Fibroblast of lung (primary cell): Measurements from ENCODE around the gene PIH1D1. TPM values are rescaled to one million over a fixed set of nuclear protein-coding genes. Genes with fewer than 3 reads are reported as not detected.

Experiments used
- DNase-seq, 2 donors: peaks; one replicate each; pipeline versions ENCODE4 v3.0.0 to v3.0.0-alpha.2; 2010; ENCODE audit warnings: low read depth in 2 of 2
- H2AFZ ChIP-seq: 2 replicates; pipeline ENCODE4 v1.5.1; 2012; ENCODE audit warnings: low read length, control low read depth, inconsistent platforms
- H3K27ac ChIP-seq: 2 replicates; pipeline ENCODE4 v1.5.1; 2011; ENCODE audit warnings: low read length, control low read depth; ENCODE audit not compliant: insufficient read depth
- H3K27me3 ChIP-seq: 2 replicates; pipeline ENCODE4 v1.5.1; 2011; ENCODE audit warnings: mild to moderate bottlenecking, low read length; ENCODE audit not compliant: control insufficient read depth, insufficient read depth
- H3K36me3 ChIP-seq: 2 replicates; pipeline ENCODE4 v1.5.1; 2011; ENCODE audit warnings: low read length; ENCODE audit not compliant: control insufficient read depth, insufficient read depth
- H3K4me1 ChIP-seq: 2 replicates; pipeline ENCODE4 v1.5.1; 2011; ENCODE audit warnings: low read length; ENCODE audit not compliant: control insufficient read depth, insufficient read depth; ENCODE audit errors: extremely low read depth
- H3K4me2 ChIP-seq: 2 replicates; pipeline ENCODE4 v1.5.1; 2011; ENCODE audit warnings: low read length, control low read depth; ENCODE audit not compliant: insufficient read depth; ENCODE audit errors: extremely low read depth
- H3K4me3 ChIP-seq, 4 experiments: fragments of 200-600 bp in 1 of 4; sonication (generic) in 1 of 4; replicated peaks in 1 of 4; 2 replicates each; pipeline ENCODE4 v1.5.1; 2011 to 2016; ENCODE audit warnings: low read length in 4 of 4, low read depth in 3 of 4, mild to moderate bottlenecking in 3 of 4, control low read depth in 2 of 4, inconsistent platforms in 1 of 4, mixed read lengths in 1 of 4; ENCODE audit not compliant: insufficient read depth in 1 of 4; ENCODE audit errors: control extremely low read depth in 1 of 4
- H3K79me2 ChIP-seq: 2 replicates; pipeline ENCODE4 v1.5.1; 2012; ENCODE audit warnings: mild to moderate bottlenecking, low read length, inconsistent platforms; ENCODE audit not compliant: control insufficient read depth, insufficient read depth
- H3K9ac ChIP-seq: 2 replicates; pipeline ENCODE4 v1.5.1; 2011; ENCODE audit warnings: mild to moderate bottlenecking, low read length, control low read depth; ENCODE audit not compliant: insufficient read depth
- H3K9me3 ChIP-seq: 2 replicates; pipeline ENCODE4 v1.5.1; 2012; ENCODE audit warnings: low read depth, low read length; ENCODE audit not compliant: control insufficient read depth, insufficient read depth
- H4K20me1 ChIP-seq: 2 replicates; pipeline ENCODE4 v1.5.1; 2011; ENCODE audit warnings: low read length; ENCODE audit not compliant: control insufficient read depth, insufficient read depth; ENCODE audit errors: extremely low read depth
- EZH2 ChIP-seq: IDR thresholded peaks from 2 replicates; pipeline ENCODE4 v1.5.1; 2012; ENCODE audit warnings: low read length, control low read depth, mild to moderate bottlenecking; ENCODE audit errors: missing control alignments
- polyA plus RNA-seq, 2 donors: library from polyadenylated mRNA; depleted of rRNA in 1 of 2; stranded (reverse) in 1 of 2; unstranded in 1 of 2; fragments of >200 nt; gene quantifications; 2 replicates each; pipeline ENCODE4 v1.2.1, GENCODE V29; 2011 to 2012; ENCODE audit warnings: missing spikeins in 1 of 2
- total RNA-seq: library from RNA; depleted of rRNA; stranded (reverse); fragments of >200 nt; gene quantifications from 2 replicates; pipeline ENCODE4 v1.2.1, GENCODE V29; 2014
- TF ChIP-seq, protein P1 (sequence below), 2 donors: IDR thresholded peaks in 1 of 2; conservative IDR thresholded peaks in 1 of 2; 1 replicate in 1 of 2; 2 replicates in 1 of 2; pipeline ENCODE4 v1.5.1; 2011 to 2012; ENCODE audit warnings: low read length in 2 of 2, control low read depth in 1 of 2, inconsistent platforms in 1 of 2, low read depth in 1 of 2, mild to moderate bottlenecking in 1 of 2

PIH1D1 gene
- total and polyA plus RNA-seq, 2 donors (not counting 1 experiment from before 2014, with no cell fraction given): 53.8 to 94.5 TPM

DNA sequence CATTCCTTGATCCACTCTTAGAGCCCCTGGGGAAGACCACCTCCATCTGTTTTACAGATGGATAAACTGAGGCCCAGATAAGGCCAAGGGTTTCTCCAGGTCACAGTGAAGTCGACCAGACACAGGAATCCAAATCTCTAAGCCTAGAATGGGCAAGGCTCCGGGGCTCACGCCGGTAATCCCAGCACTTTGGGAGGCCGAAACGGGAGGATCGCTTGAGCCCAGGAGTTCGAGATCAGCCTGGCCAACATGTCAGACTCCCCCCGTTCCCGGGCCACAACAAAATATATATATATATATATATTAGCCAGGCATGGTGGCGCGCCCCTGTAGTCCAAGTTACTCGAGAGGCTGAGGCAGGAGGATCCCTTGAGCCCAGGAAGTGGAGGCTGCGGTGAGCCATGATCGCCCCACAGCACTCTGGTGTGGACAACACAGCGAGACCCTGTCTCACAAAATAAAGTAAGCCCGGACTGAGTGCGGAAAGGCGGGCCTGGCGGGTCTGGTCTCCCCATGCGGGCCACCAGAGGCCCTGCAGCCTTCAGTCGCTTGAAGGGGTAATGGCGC, 35.2 kb upstream of the PIH1D1 start:
- no peak overlapping the region for H3K4me3 ChIP-seq
- H2AFZ ChIP-seq: peak overlapping the region; percentile 49
- peaks cover 23% of the 10 kb centered on the region for H3K36me3 ChIP-seq
- no peak for DNase-seq
- H3K9me3 ChIP-seq: no peaks in the 10 kb centered on the region
- peaks cover 4% of the 10 kb centered on the region for H4K20me1 ChIP-seq
- H3K27ac ChIP-seq: no peak overlapping the region
- H3K27me3 ChIP-seq: no peaks in the 10 kb centered on the region
- no peak overlapping the region for H3K4me2 ChIP-seq
- H3K9ac ChIP-seq: no peak overlapping the region
- no peak for TF ChIP-seq EZH2
- TF ChIP-seq, protein P1, sequence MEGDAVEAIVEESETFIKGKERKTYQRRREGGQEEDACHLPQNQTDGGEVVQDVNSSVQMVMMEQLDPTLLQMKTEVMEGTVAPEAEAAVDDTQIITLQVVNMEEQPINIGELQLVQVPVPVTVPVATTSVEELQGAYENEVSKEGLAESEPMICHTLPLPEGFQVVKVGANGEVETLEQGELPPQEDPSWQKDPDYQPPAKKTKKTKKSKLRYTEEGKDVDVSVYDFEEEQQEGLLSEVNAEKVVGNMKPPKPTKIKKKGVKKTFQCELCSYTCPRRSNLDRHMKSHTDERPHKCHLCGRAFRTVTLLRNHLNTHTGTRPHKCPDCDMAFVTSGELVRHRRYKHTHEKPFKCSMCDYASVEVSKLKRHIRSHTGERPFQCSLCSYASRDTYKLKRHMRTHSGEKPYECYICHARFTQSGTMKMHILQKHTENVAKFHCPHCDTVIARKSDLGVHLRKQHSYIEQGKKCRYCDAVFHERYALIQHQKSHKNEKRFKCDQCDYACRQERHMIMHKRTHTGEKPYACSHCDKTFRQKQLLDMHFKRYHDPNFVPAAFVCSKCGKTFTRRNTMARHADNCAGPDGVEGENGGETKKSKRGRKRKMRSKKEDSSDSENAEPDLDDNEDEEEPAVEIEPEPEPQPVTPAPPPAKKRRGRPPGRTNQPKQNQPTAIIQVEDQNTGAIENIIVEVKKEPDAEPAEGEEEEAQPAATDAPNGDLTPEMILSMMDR (conservative IDR thresholded peaks at IDR 0.05 in 1 of 2, IDR thresholded peaks at IDR 0.05 in 1 of 2; ENCODE audit: low read depth in 1 of 2, low read length in 2 of 2): no peak
- H3K79me2 ChIP-seq: peaks cover 40% of the 10 kb centered on the region
- peaks cover 10% of the 10 kb centered on the region for H3K4me1 ChIP-seq

DNA sequence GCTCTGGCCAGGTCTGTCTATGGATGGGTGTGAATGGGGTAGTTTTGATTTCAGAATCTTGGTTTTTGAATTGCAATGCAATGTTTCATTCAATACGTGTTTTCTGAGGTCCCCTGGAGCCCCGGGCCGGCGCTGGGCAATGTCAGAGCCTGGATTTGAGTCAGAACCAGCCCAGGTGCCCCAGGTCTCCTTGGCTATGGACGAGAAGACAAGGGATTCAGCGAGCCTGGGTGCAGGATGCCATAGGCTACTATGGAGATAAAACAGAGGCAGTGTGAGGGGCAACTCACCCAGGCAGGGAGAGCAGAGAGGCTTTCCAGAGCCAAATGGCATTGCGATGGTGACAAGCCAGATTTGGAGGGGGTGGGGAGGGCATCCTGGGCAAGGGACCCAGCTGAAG, 34.6 kb upstream of the PIH1D1 start:
- Histone ChIP-seq H3K27ac (no peak overlapping the region), H3K4me1 (peaks cover 10% of the 10 kb centered on the region), H3K27me3 (no peaks in the 10 kb centered on the region), H3K9ac (no peak overlapping the region), H3K4me3 (no peak overlapping the region), H3K4me2 (no peak overlapping the region), H3K36me3 (peaks cover 19% of the 10 kb centered on the region), H2AFZ (no peak overlapping the region), H3K9me3 (no peaks in the 10 kb centered on the region), H3K79me2 (peaks cover 38% of the 10 kb centered on the region), H4K20me1 (peaks cover 4% of the 10 kb centered on the region)
- TF ChIP-seq, protein P1 (conservative IDR thresholded peaks at IDR 0.05 in 1 of 2, IDR thresholded peaks at IDR 0.05 in 1 of 2; ENCODE audit: low read depth in 1 of 2, low read length in 2 of 2): no peak
- no peak for TF ChIP-seq EZH2
- DNase-seq: no peak

DNA sequence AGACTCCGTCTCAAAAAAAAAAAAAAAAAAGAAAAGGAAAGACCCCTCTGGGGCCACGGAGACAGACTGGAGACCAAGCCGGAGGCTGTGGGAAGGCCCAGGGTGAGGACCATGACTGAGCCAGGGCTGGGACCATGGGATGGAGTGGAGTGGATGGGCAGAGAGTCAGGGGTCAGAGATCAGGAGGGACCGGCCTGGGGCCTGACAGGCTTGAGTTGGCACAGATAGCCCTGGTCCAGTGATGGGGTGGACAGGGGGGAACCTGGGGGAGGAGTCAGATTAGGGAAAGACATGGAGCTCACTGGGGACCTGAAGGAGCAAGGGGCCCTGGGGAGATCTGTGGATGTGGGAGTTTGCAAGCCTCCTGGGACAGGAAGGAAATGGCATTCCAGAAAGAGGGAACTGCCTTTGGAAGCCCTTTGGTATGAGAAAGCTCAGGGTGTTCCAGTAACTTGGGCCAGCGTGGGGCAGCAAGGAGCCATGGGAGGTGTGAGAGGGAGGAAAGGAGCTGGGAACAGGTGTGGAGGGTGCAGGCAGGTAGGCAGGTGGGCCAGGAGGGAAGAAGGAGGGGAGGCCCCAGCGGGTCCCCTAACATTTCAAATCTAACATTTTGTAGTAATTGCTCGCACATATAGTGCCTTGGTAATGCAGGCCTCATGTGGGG, 29.5 kb upstream of the PIH1D1 start:
- Histone ChIP-seq H3K27ac (no peak overlapping the region), H3K4me2 (no peak overlapping the region), H3K79me2 (no peaks in the 10 kb centered on the region), H3K4me1 (no peaks in the 10 kb centered on the region), H3K36me3 (no peaks in the 10 kb centered on the region), H4K20me1 (no peaks in the 10 kb centered on the region), H3K9me3 (no peaks in the 10 kb centered on the region), H3K4me3 (no peak overlapping the region), H3K27me3 (no peaks in the 10 kb centered on the region), H2AFZ (no peak overlapping the region), H3K9ac (no peak overlapping the region)
- no peak for TF ChIP-seq EZH2
- TF ChIP-seq, protein P1 (conservative IDR thresholded peaks at IDR 0.05 in 1 of 2, IDR thresholded peaks at IDR 0.05 in 1 of 2; ENCODE audit: low read depth in 1 of 2, low read length in 2 of 2): no peak
- DNase-seq: no peak
